Psoas muscle (tissue), 8 donors: ENCODE data around the gene SPTBN5. TPM values are rescaled to one million over a fixed set of nuclear protein-coding genes. Genes with fewer than 3 reads are reported as not detected.

ENCODE experiments used
- ATAC-seq, 4 donors: fragments of 200-7000 bp; cut with Tn5 transposase; one replicate each; pipeline ENCODE4 v1.9.1; 2020; ENCODE audit warnings: moderate library complexity in 3 of 4, mild to moderate bottlenecking in 2 of 4
- DNase-seq, 2 donors: peaks; one replicate each; pipeline ENCODE4 v3.0.0-alpha.2; 2020
- H3K27ac ChIP-seq: fragments of 200-600 bp; one replicate; pipeline ENCODE4 v1.8.0; 2022
- H3K27me3 ChIP-seq, 3 donors: fragments of 200-600 bp in 1 of 3; one replicate each; pipeline versions ENCODE4 v1.6.1 to v1.8.0; 2013 to 2022; ENCODE audit warnings: low read length in 2 of 3, mild to moderate bottlenecking in 2 of 3, moderate library complexity in 1 of 3; ENCODE audit not compliant: insufficient read depth in 3 of 3
- H3K36me3 ChIP-seq, 2 donors: fragments of 200-600 bp in 1 of 2; one replicate each; pipeline versions ENCODE4 v1.6.1 to v1.8.0; 2013 to 2022; ENCODE audit warnings: low read depth in 1 of 2, mild to moderate bottlenecking in 1 of 2, moderate library complexity in 1 of 2; ENCODE audit not compliant: insufficient read depth in 1 of 2
- H3K4me1 ChIP-seq: fragments of 200-600 bp; one replicate; pipeline ENCODE4 v1.8.0; 2022
- H3K4me3 ChIP-seq: fragments of 200-600 bp; one replicate; pipeline ENCODE4 v1.8.0; 2022; ENCODE audit warnings: mild to moderate bottlenecking
- H3K9me3 ChIP-seq: fragments of 200-600 bp; one replicate; pipeline ENCODE4 v1.8.0; 2022
- CTCF ChIP-seq: fragments of 200-600 bp; IDR thresholded peaks from one replicate; pipeline ENCODE4 v1.8.0; 2022; ENCODE audit warnings: antibody characterized with exemption
- WGBS, 3 donors: extraction: QIAGEN DNeasy Blood & Tissue Kit; methylation state at CpG; one replicate each; pipeline versions ENCODE4 v1.1.6 to v1.1.7; 2013; 5-methylcytosine and 5-hydroxymethylcytosine counted together
- intact Hi-C, 2 donors: fragments of 100-400 bp; cut with DNase I; formaldehyde crosslinking; loops; one replicate each; pipeline versions ENCODE4 v1.11.0 to v1.14.2; 2022
- polyA plus RNA-seq, 3 donors: library from polyadenylated mRNA; stranded (reverse); fragments of 200-250 nt; gene quantifications; one replicate each; pipeline ENCODE4 v1.2.3, GENCODE V29; 2013
- total RNA-seq, 4 donors: library from RNA; stranded (reverse); fragmentation: NEBNext Ultra II Directional in 2 of 4; extraction: Animal tissue kit (Norgen Biotek cat#: 25700) in 2 of 4; gene quantifications; one replicate each; pipeline versions ENCODE4 v1.2.1 to v1.2.4, GENCODE V29; 2021 to 2023
- donor health status: healthy with polysubstance abuse.
- donor health status: DM: no; HTN: no; CAD: no; lungs with moderate emphysema.
- donor health status: Bipolar disorder and iron deficiency.
- donor health status: healthy.
- donor health status: DM: yes; HTN: yes; CAD: no.
- donor health status: DM: no; HTN: no; CAD: no.
- donor health status: DM: no; HTN: no; CAD: no.
- donor health status: DM: yes; HTN: yes; CAD: no.

SPTBN5 gene
- total and polyA plus RNA-seq, 7 donors, result 0.10 to 0.47 (median 0.22) TPM

GRCh38 chr15:41939986-41940385, 46.1 kb upstream of the SPTBN5 start:
- H3K9me3 ChIP-seq, result no peaks in the 10 kb centered on the region
- intact Hi-C loops, result no loop called here
- no peaks in the 10 kb centered on the region for H3K36me3 ChIP-seq
- 86 to 90% (median 87%) methylated on average over 9 of the region's 9 CpGs for WGBS, 3 donors
- no peak for DNase-seq
- no peak for ATAC-seq
- TF ChIP-seq CTCF, result no peak
- H3K27me3 ChIP-seq, result no peaks in the 10 kb centered on the region
- no peak overlapping the region for H3K27ac ChIP-seq
- no peak overlapping the region for H3K4me3 ChIP-seq
- H3K4me1 ChIP-seq, result peaks cover 11% of the 10 kb centered on the region

GRCh38 chr15:41937568-41937923, 43.7 kb upstream of the SPTBN5 start:
- 77 to 82% (median 80%) methylated on average over 4 of the region's 4 CpGs for WGBS, 3 donors
- Histone ChIP-seq H3K4me3 (no peak overlapping the region), H3K4me1 (peaks cover 20% of the 10 kb centered on the region), H3K36me3 (no peaks in the 10 kb centered on the region), H3K27me3 (no peaks in the 10 kb centered on the region), H3K9me3 (no peaks in the 10 kb centered on the region), H3K27ac (peak overlapping the region; percentile 60)
- intact Hi-C loops, result no loop called here
- no peak for TF ChIP-seq CTCF
- no peak for ATAC-seq
- DNase-seq, result no peak

- ATAC-seq (peak in 3 of 4 donors; percentile 17 to 41 (median 17)), DNase-seq (peak; percentile 51 to 65)
- intact Hi-C loops, result no loop called here
- 62 to 71% (median 69%) methylated on average over 19 of the region's 19 CpGs for WGBS, 3 donors
- H3K36me3 ChIP-seq, result no peaks in the 10 kb centered on the region
- no peak overlapping the region for H3K4me3 ChIP-seq
- H3K4me1 ChIP-seq, result peaks cover 20% of the 10 kb centered on the region
- peak overlapping the region; percentile 60 for H3K27ac ChIP-seq
- no peaks in the 10 kb centered on the region for H3K27me3 ChIP-seq
- TF ChIP-seq CTCF, result no peak
- no peaks in the 10 kb centered on the region for H3K9me3 ChIP-seq
These were observed 43.1 kb upstream of the SPTBN5 start for GRCh38 chr15:41936649-41937567.

- TF ChIP-seq CTCF, result no peak
- H3K36me3 ChIP-seq, result no peaks in the 10 kb centered on the region
- peaks cover 22% of the 10 kb centered on the region for H3K4me1 ChIP-seq
- ATAC-seq, result no peak
- H3K27ac ChIP-seq, result peak overlapping the region; percentile 60
- intact Hi-C loops, result no loop called here
- no peaks in the 10 kb centered on the region for H3K27me3 ChIP-seq
- no peak for DNase-seq
- no peaks in the 10 kb centered on the region for H3K9me3 ChIP-seq
- WGBS, 3 donors, result 91 to 94% (median 92%) methylated on average over 3 of the region's 3 CpGs
- no peak overlapping the region for H3K4me3 ChIP-seq
These were observed 42.3 kb upstream of the SPTBN5 start for GRCh38 chr15:41936155-41936554.
